Caco-2 (cell line): ENCODE results near the gene CRYBB1. TPM values are rescaled to one million over a fixed set of nuclear protein-coding genes. Genes with fewer than 3 reads are reported as not detected.

Experiments
- BruUV-seq: library from RNA; stranded (reverse); fragments of 400-500 nt; replicated peaks from 2 replicates; lab custom pipeline; 2021; lab: Mats Ljungman, UMichigan
- CTCF ChIA-PET: fragments of 300-600 bp; sonication (Branson Sonifier 250); formaldehyde crosslinking; loops from one replicate; lab custom pipeline; 2022; ENCODE audit warnings: antibody characterized with exemption; lab: Charles Lee
- POLR2A ChIA-PET: fragments of 300-600 bp; sonication (Branson Sonifier 250); formaldehyde crosslinking; loops from one replicate; lab custom pipeline; 2022; ENCODE audit warnings: antibody characterized with exemption; lab: Charles Lee
- DNase-seq, 2 experiments: peaks; one replicate each; pipeline versions ENCODE4 v3.0.0 to v3.0.0-alpha.2; 2020 to 2022
- H3K27me3 ChIP-seq: replicated peaks from 2 replicates; pipeline ENCODE4 v1.6.0; 2011; ENCODE audit warnings: low read length; ENCODE audit not compliant: control insufficient read depth, insufficient read depth
- H3K36me3 ChIP-seq: 2 replicates; pipeline ENCODE4 v1.5.1; 2011; ENCODE audit warnings: low read length; ENCODE audit not compliant: control insufficient read depth, insufficient read depth
- H3K4me1 ChIP-seq: fragments of 250-450 bp; sonication (Bioruptor Pico); 2 replicates; pipeline ENCODE4 v1.5.1; 2020; ENCODE audit warnings: mild to moderate bottlenecking
- H3K4me3 ChIP-seq: 2 replicates; pipeline ENCODE4 v1.5.1; 2011; ENCODE audit warnings: low read depth, mild to moderate bottlenecking, control low read depth, low read length
- H3K9me3 ChIP-seq: fragments of 250-450 bp; sonication (Bioruptor Pico); 2 replicates; pipeline ENCODE4 v1.5.1; 2020; ENCODE audit warnings: mild to moderate bottlenecking, moderate library complexity
- H3K27ac Mint-ChIP-seq: one replicate; pipeline ENCODE4 v1.8.0; 2022; ENCODE audit warnings: mixed read lengths; ENCODE audit not compliant: unreplicated experiment
- H3K27me3 Mint-ChIP-seq: one replicate; pipeline ENCODE4 v1.8.0; 2022; ENCODE audit warnings: mixed read lengths; ENCODE audit not compliant: insufficient read depth, unreplicated experiment
- H3K36me3 Mint-ChIP-seq: one replicate; pipeline ENCODE4 v1.8.0; 2022; ENCODE audit warnings: mild to moderate bottlenecking, mixed read lengths; ENCODE audit not compliant: insufficient read depth, unreplicated experiment
- H3K4me1 Mint-ChIP-seq: one replicate; pipeline ENCODE4 v1.8.0; 2022; ENCODE audit warnings: low read depth, mixed read lengths; ENCODE audit not compliant: unreplicated experiment
- H3K4me3 Mint-ChIP-seq: one replicate; pipeline ENCODE4 v1.8.0; 2022; ENCODE audit warnings: mild to moderate bottlenecking, moderate library complexity, mixed read lengths; ENCODE audit not compliant: unreplicated experiment
- H3K9me3 Mint-ChIP-seq: one replicate; pipeline ENCODE4 v1.8.0; 2022; ENCODE audit warnings: mixed read lengths; ENCODE audit not compliant: unreplicated experiment
- intact Hi-C: fragments of 100-400 bp; cut with micrococcal nuclease; formaldehyde crosslinking; loops from one replicate; pipeline ENCODE4 v1.10.0; 2022; ENCODE audit not compliant: unreplicated experiment
- total RNA-seq: library from RNA; stranded (reverse); gene quantifications from 2 replicates; pipeline ENCODE4 v1.2.3, GENCODE V29; 2022
- TF ChIP-seq, protein P1 (sequence below), 2 experiments: fragments of 200-600 bp in 1 of 2; IDR thresholded peaks; 1 replicate in 1 of 2; 2 replicates in 1 of 2; pipeline versions ENCODE4 v1.5.1 to v1.8.0; 2011 to 2022; ENCODE audit warnings: antibody characterized with exemption in 1 of 2, control low read depth in 1 of 2, inconsistent platforms in 1 of 2, low read depth in 1 of 2, low read length in 1 of 2, mild to moderate bottlenecking in 1 of 2, moderate library complexity in 1 of 2; ENCODE audit not compliant: insufficient read depth in 1 of 2, severe bottlenecking in 1 of 2, unreplicated experiment in 1 of 2

Gene CRYBB1
- total RNA-seq, 1 experiment from 2014 or later, result not detected

DNA sequence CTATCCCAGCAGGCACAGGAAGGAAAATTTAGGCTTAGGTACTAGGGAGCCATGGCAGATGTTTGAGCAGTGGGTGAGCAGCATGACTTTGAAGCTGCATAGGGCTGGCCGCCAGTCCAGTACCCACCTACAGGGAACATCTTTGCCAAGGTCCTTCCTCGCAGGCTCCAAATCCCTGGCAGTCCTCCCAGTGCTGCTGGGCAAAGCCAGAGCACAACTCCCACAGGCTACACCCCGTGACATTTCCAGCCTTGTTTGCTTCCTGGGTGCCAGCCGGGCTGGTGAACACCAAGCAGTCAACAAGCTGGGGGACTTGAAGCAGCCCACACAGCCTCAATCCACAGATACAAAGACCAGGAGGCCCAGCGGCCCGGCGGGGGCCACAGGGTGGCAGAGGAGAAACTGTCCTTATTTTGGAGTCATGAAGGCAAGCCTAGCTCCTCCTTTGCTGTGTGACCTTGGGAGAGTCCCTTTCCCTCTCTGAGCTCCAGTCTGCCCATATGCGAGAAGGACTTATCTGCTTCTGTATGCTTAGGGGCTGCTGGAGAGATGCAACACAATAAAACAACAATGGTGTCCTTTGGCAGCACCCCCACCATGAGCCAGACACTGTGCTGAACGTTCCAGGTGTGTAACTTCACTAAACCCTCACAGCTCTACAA is 55.9 kb downstream of the CRYBB1 start:
- CTCF ChIA-PET, result no interaction called here
- H3K4me3 Mint-ChIP-seq, result no peak overlapping the region

GRCh38 chr22:26559961-26560575 is 57.8 kb downstream of the CRYBB1 start:
- TF ChIP-seq, protein P1, sequence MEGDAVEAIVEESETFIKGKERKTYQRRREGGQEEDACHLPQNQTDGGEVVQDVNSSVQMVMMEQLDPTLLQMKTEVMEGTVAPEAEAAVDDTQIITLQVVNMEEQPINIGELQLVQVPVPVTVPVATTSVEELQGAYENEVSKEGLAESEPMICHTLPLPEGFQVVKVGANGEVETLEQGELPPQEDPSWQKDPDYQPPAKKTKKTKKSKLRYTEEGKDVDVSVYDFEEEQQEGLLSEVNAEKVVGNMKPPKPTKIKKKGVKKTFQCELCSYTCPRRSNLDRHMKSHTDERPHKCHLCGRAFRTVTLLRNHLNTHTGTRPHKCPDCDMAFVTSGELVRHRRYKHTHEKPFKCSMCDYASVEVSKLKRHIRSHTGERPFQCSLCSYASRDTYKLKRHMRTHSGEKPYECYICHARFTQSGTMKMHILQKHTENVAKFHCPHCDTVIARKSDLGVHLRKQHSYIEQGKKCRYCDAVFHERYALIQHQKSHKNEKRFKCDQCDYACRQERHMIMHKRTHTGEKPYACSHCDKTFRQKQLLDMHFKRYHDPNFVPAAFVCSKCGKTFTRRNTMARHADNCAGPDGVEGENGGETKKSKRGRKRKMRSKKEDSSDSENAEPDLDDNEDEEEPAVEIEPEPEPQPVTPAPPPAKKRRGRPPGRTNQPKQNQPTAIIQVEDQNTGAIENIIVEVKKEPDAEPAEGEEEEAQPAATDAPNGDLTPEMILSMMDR (IDR thresholded peaks at IDR 0.05; ENCODE audit: insufficient read depth in 1 of 2, low read depth in 1 of 2, low read length in 1 of 2, severe bottlenecking in 1 of 2, unreplicated experiment in 1 of 2), result no peak
- CTCF ChIA-PET, result no interaction called here
- Mint-ChIP-seq H3K4me3 (no peak overlapping the region), H3K36me3 (no peaks in the 10 kb centered on the region), H3K27me3 (no peaks in the 10 kb centered on the region), H3K4me1 (no peaks in the 10 kb centered on the region), H3K27ac (no peak overlapping the region), H3K9me3 (no peaks in the 10 kb centered on the region)
- no peaks in the 10 kb centered on the region for H3K4me1 ChIP-seq
- BruUV-seq, result no TSS peak
- no peaks in the 10 kb centered on the region for H3K27me3 ChIP-seq
- no peaks in the 10 kb centered on the region for H3K36me3 ChIP-seq
- H3K9me3 ChIP-seq, result no peaks in the 10 kb centered on the region
- intact Hi-C loops, result no loop called here
- no peak overlapping the region for H3K4me3 ChIP-seq
- DNase-seq, result no peak
- POLR2A ChIA-PET, result no interaction called here

More for the DNA sequence above, 55.9 kb downstream of the CRYBB1 start:
- Mint-ChIP-seq H3K27ac (no peak overlapping the region), H3K36me3 (no peaks in the 10 kb centered on the region), H3K4me1 (no peaks in the 10 kb centered on the region), H3K27me3 (no peaks in the 10 kb centered on the region), H3K9me3 (no peaks in the 10 kb centered on the region)
- TF ChIP-seq, protein P1 (IDR thresholded peaks at IDR 0.05; ENCODE audit: insufficient read depth in 1 of 2, low read depth in 1 of 2, low read length in 1 of 2, severe bottlenecking in 1 of 2, unreplicated experiment in 1 of 2), result no peak
- no peaks in the 10 kb centered on the region for H3K27me3 ChIP-seq
- no peaks in the 10 kb centered on the region for H3K9me3 ChIP-seq
- H3K4me3 ChIP-seq, result no peak overlapping the region
- intact Hi-C loops, result no loop called here
- BruUV-seq, result no TSS peak
- POLR2A ChIA-PET, result no interaction called here
- H3K36me3 ChIP-seq, result no peaks in the 10 kb centered on the region
- H3K4me1 ChIP-seq, result no peaks in the 10 kb centered on the region
- DNase-seq, result no peak

DNA sequence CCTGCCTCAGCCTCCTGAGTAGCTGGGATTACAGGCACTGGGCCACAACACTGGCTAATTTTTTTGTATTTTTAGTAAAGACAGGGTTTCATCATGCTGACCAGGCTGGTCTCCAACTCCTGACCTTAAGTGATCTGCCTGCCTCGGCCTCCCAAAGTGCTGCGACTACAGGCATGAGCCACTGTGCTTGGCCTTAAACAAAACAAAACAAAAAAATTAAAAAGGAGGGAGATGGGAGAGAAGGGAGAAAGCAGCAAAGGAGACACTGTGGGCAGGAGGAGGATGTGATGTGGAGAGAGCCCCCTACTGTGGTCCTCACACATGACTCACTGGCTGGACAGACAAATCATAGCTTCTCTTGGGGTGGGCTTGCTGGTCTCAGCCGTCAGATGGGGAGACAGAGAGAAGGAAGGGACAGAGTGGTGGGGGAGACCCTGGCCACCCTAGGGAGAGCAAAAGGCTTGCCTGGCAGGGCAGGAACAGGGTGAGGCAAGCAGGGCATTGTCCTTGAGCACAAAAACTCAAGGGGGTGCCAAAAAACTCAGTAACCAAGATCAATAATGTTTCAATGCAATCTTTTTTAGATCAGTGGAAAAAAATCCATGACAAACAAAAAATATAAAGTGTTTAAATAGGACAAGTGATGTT is 59.5 kb downstream of the CRYBB1 start:
- no peaks in the 10 kb centered on the region for H3K9me3 Mint-ChIP-seq
- no peak overlapping the region for H3K4me3 Mint-ChIP-seq
- no TSS peak for BruUV-seq

More for the DNA sequence above, 59.5 kb downstream of the CRYBB1 start:
- H3K9me3 ChIP-seq, result no peaks in the 10 kb centered on the region
- Mint-ChIP-seq H3K36me3 (no peaks in the 10 kb centered on the region), H3K4me1 (no peaks in the 10 kb centered on the region), H3K27me3 (no peaks in the 10 kb centered on the region), H3K27ac (peak overlapping the region; percentile 34)
- no peaks in the 10 kb centered on the region for H3K4me1 ChIP-seq
- intact Hi-C loops, result no loop called here
- H3K4me3 ChIP-seq, result no peak overlapping the region
- H3K36me3 ChIP-seq, result no peaks in the 10 kb centered on the region
- H3K27me3 ChIP-seq, result no peaks in the 10 kb centered on the region
- TF ChIP-seq, protein P1 (IDR thresholded peaks at IDR 0.05; ENCODE audit: insufficient read depth in 1 of 2, low read depth in 1 of 2, low read length in 1 of 2, severe bottlenecking in 1 of 2, unreplicated experiment in 1 of 2), result no peak
- ChIA-PET POLR2A (no interaction called here), CTCF (no interaction called here)
- no peak for DNase-seq
